Measurements from ENCODE around the gene BABAM2.

BABAM2 gene

GRCh38 chr2:28035163-28035690 is 144.7 kb downstream of the BABAM2 start:
- DNase-seq, result no peak

DNA sequence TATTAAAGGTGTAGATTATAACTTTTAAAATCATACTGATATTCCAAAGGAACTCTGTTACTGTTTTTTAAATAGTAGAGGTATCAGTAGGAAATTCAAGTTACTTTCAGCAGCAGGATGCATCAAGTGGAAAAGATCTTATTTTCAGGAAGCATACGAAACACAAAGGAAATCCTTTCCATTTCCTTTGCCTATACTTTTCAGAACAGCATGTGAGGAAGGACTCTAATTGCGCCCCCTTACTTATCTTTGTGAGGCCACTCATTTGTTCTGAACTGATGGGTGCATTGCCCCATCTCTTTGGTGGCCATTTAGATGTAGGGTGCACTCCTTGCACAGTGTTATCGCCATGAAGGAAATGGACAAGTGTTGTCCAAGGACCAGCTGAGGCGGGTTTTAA is 145.3 kb downstream of the BABAM2 start:
- no peak for DNase-seq

- no peak for DNase-seq
Measured at GRCh38 chr2:28036307-28036706, 145.8 kb downstream of the BABAM2 start.

DNA sequence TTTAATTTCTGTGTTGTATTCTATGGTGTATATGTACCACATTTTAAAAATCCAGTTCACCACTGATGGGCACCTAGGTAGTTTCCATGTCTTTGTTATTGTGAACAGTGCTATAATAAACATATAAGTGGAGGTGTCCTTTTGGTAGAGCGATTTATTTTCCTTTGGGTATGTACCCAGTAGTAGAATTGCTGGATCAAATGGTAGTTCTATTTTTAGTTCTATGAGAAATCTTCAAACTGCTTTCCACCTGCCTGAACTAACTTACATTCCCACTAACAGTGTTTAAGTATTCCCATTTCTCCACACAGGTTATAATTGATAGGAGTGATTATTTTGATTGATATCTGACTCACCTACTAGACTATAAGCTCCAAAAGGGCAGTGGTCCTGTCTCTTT is 148.2 kb downstream of the BABAM2 start:
- no peak for DNase-seq

GRCh38 chr2:28045676-28046351 is 155.3 kb downstream of the BABAM2 start:
- no peak for DNase-seq

DNA sequence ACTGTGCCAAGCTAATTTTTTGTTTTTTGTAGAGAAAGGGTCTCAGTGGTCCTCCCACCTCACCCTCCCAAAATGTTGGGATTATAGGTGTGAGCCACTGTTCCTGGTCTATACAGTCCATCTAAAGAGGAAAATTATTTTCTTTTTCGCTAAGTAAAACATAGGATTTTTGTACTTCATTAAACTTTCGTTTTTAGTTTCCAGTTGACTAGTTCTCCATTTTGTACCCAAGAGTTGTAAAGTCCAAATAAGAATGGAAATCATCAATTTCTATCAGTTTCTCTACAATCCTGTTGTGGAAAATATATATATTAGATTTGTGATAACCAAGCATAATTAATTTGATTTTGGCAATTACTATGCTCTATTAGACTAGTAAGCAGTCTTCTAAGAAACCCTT is 156.4 kb downstream of the BABAM2 start:
- DNase-seq, result no peak

- DNase-seq, result no peak
Measured at GRCh38 chr2:28047681-28048080, 157.2 kb downstream of the BABAM2 start.

DNA sequence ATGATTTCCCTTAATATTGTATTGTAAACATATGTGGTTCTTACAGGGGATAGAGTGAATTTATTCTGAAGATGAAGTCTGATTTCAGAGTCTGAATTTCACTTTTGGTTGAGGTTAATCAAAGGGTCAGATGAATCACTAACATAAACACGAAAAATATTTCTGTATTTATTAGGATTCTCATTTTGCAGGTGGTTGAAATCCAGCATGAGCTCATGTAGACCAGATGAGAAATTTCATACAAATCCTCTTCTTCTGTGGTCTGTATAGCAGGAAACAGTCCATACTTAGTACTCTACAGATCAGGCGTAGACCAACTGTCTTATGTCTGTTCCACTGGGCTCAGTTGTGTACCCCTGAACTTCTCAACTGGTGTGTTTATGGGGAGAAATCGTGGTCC is 157.8 kb downstream of the BABAM2 start:
- DNase-seq, result no peak

- DNase-seq, result no peak
Measured at GRCh38 chr2:28049416-28049815, 158.9 kb downstream of the BABAM2 start.

GRCh38 chr2:28049899-28050298 is 159.4 kb downstream of the BABAM2 start:
- no peak for DNase-seq

DNA sequence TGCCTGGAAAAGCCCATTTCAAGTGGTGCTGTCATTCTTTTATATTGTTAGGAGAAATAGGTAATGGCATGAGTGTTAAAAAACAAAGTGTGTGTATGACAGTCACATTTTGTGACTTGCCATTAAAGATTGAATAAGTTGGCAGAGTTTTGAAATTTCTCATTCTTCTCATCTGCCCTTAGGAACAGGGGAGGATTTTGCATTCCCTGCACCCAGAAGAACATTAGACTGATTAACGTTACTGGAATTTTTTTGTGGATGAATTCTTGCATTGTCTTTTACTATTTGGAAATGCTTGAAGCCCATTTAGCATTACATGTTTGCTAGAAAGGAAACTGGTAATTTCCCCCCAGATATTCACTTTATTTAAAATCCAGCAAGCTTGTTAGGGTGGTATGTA is 162.2 kb downstream of the BABAM2 start:
- no peak for DNase-seq

DNA sequence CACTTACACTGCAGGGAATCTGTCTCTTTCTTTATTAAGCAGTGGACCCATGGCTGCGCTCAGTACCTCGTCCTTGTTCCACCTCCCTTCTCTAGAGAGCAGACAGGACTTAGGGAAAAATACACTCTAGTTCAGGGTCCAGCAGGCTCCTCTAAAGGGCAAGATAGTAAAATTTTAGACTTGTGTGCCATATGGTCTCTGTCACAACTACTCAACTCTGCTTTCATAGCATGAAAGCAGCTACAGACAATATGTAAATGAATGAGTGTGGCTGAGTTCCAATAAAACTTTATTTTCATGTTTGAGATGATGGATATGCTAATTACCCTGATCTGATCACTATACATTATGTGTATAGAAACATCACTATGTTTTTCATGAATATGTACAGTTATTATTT is 163.1 kb downstream of the BABAM2 start:
- no peak for DNase-seq

- DNase-seq, result no peak
Measured at GRCh38 chr2:28054916-28055315, 164.4 kb downstream of the BABAM2 start.

DNA sequence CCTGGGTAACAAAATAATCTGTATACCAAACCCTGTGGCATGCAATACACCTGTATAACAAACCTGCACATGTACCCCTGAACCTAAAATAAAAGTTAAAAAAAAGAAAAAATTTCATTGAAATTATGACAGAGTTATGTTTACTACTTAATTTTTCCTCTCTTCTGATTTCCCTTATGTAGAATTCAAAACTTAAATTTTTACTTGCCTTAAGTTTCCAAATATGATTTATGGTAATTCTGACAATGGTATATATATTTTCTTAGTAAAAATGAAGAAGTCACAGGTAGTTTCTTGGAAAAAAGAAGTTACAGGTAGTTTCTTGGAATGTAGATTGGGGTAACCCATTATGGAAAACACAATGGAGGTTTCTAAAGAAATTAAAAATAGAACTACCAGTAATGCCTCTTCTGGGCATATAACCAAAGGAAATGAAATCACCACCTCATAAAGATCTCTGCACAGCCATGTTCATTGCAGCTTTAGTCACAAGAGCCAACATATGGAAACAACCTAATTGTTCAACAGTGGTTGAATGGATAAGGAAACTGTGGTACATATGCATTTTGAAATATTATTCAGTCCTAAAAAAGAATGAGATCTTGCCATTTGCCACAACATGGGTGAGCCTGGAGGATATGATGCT is 164.9 kb downstream of the BABAM2 start:
- no peak for DNase-seq

DNA sequence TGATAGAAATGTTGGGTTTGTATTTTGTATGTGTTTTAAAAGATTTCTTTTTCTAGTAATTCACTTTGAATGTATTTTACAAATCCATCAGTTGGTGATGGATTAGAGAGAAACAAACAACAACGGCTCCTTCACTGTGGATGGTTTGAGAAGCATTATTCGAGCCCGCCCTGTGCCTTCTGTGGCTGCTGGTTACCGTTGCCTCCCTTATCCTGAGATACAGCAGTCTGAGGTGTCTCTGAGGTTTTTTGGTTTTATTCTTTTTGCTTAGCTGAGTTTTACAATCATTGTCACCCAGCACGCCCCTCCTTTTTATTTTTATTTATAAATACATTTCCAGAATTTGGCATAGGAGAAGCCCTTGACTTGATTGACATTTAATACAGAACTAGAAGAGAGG is 168.3 kb downstream of the BABAM2 start:
- no peak for DNase-seq

GRCh38 chr2:28062867-28063266 is 172.3 kb downstream of the BABAM2 start:
- DNase-seq, result no peak

GRCh38 chr2:28063492-28063962 is 173.0 kb downstream of the BABAM2 start:
- no peak for DNase-seq

- no peak for DNase-seq
Measured at GRCh38 chr2:28067602-28068001, 177.1 kb downstream of the BABAM2 start.

GRCh38 chr2:28068088-28068487 is 177.6 kb downstream of the BABAM2 start:
- DNase-seq, result no peak

DNA sequence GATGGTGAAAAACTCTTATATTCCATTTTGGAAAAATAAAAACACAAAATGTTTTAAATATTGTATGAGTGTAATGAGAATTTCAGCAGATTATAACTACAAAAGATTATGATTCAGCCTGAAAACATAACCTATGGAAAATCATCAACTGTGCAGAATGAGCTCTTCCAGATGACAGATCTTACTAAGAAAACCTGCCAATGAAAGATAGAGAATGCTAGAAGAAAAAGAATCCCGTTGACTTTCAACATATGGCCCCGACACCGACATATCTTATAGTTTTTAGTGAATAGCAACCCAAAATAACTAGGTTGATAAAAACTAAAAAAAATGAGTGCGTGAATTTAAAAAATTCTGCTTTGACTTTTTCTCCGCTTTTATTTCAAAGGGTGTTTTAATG is 178.0 kb downstream of the BABAM2 start:
- no peak for DNase-seq

- DNase-seq, result no peak
Measured at GRCh38 chr2:28071221-28071620, 180.7 kb downstream of the BABAM2 start.

DNA sequence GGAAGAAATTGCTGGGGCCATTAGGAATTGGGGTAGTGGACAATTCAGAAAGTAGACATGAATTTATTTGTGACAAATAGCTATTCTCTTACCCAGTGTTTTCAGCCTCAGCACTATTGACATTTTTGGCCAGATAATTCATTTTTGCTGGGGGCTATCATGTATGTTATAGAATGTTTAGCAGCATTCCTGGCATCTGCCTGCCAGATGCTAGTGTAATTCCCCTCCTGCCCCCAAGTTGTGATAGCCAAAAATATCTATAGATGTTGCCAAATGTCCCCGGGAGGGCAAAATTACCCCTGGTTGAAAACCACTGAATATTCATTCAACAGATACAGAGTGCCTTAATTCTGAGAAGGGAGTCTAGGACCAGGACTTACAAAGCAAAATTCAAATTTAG is 183.6 kb downstream of the BABAM2 start:
- no peak for DNase-seq

DNA sequence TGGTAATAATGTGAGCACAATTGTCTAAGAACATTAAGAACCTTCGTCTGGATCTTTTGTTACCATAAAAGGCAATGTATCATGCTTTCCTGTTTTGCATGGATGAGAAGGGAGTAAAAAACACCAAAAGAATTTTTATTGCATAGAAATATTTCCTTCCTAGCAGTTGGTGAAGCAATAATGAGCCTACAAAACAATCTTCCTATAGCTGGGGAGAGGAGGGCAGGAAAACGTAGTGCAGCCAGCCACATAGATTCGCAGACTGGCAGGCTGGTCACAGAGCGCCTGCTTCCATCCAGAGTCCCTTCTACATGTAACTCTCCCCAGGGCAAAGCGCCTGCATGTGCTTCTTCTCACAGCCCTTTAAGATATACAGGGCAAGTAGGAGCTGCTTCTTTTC is 190.4 kb downstream of the BABAM2 start:
- DNase-seq, result no peak

- DNase-seq, result no peak
Measured at GRCh38 chr2:28082131-28082530, 191.6 kb downstream of the BABAM2 start.

DNA sequence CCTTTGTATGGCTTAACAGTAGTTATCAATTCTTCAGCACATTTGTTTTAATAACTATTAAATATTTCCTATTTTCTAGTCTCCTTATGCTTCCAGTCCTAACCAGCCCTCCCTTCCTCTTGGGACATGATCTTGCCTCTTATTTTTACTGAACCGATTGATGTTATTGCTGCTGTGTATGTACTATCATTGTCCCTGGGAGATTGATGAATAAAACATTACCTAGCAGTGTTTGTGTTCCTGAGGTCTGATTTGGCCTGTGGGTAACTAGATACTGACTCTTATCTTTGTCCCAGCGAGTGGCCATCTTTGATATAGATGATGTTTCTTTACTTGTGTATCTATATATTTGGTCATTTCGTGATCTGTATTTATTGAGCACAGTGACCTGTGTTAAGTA is 192.9 kb downstream of the BABAM2 start:
- no peak for DNase-seq

Measured in activated CD4-positive, CD25-positive, alpha-beta regulatory T cell (primary cell).